A549 (cell line): ENCODE results near the gene ANKRD40. TPM values are rescaled to one million over a fixed set of nuclear protein-coding genes. Genes with fewer than 3 reads are reported as not detected.

ENCODE experiments used
- ATAC-seq, 2 experiments: fragments of 200-7000 bp in 1 of 2; fragments of >200 bp in 1 of 2; cut with Nextera tagmentation in 1 of 2; cut with Tn5 transposase in 1 of 2; 3 replicates each; pipeline versions ENCODE4 v1.8.0 to v1.9.1; 2018 to 2020; ENCODE audit warnings: mild to moderate bottlenecking in 1 of 2, moderate library complexity in 1 of 2
- CTCF ChIA-PET: fragments of 300-600 bp; sonication (Branson Sonifier 250); formaldehyde crosslinking; extraction: SDS; loops from one replicate; lab custom pipeline; 2021; ENCODE audit warnings: antibody characterized with exemption, inconsistent platforms; lab: Yijun Ruan, JAX
- POLR2A ChIA-PET: fragments of 350-600 bp; formaldehyde crosslinking; extraction: SDS; loops from one replicate; lab custom pipeline; 2021; ENCODE audit warnings: antibody characterized with exemption, inconsistent platforms; lab: Yijun Ruan, JAX
- DNase-seq, 2 experiments: peaks; one replicate each; pipeline versions ENCODE4 v3.0.0 to v3.0.0-alpha.2; 2011 to 2016; ENCODE audit warnings: low read depth in 1 of 2, low spot score in 1 of 2
- FAIRE-seq: peaks from 2 replicates; lab custom pipeline; 2011; peaks lifted over from hg19 to GRCh38; lab: Jason Lieb, UNC
- H3K27ac ChIP-seq, 2 experiments: fragments of >200 bp; sonication (Bioruptor Twin); formaldehyde crosslinking; 3 replicates each; pipeline ENCODE4 v1.5.1; 2016 to 2017
- H3K4me1 ChIP-seq: fragments of >200 bp; sonication (Bioruptor Twin); formaldehyde crosslinking; 3 replicates; pipeline ENCODE4 v1.6.1; 2016
- H3K4me2 ChIP-seq: fragments of >200 bp; sonication (Bioruptor Twin); formaldehyde crosslinking; 3 replicates; pipeline ENCODE4 v1.6.1; 2016
- H3K4me3 ChIP-seq: fragments of >200 bp; sonication (Bioruptor Twin); formaldehyde crosslinking; 3 replicates; pipeline ENCODE4 v1.5.1; 2016
- H3K9me3 ChIP-seq: fragments of >200 bp; sonication (Bioruptor Twin); formaldehyde crosslinking; 3 replicates; pipeline ENCODE4 v1.6.1; 2016
- BCL3 ChIP-seq: fragments of >200 bp; sonication (Bioruptor Twin); formaldehyde crosslinking; IDR thresholded peaks from 3 replicates; pipeline ENCODE4 v1.6.1; 2016
- BHLHE40 ChIP-seq: IDR thresholded peaks from 2 replicates; pipeline ENCODE4 v1.6.1; 2012; ENCODE audit warnings: low read depth, low read length, inconsistent platforms
- CBX2 ChIP-seq: fragments of 200-600 bp; sonication (generic); IDR thresholded peaks from 2 replicates; pipeline ENCODE4 v1.6.1; 2016; ENCODE audit warnings: low read depth, mild to moderate bottlenecking, borderline replicate concordance
- CEBPB ChIP-seq, 2 experiments: fragments of >200 bp in 1 of 2; sonication (Bioruptor Twin) in 1 of 2; formaldehyde crosslinking in 1 of 2; IDR thresholded peaks; 2 replicates each; pipeline ENCODE4 v1.6.1; 2012 to 2016
- FOSB ChIP-seq: fragments of 250-450 bp; sonication (Bioruptor Pico); IDR thresholded peaks from 2 replicates; pipeline ENCODE4 v1.5.0; 2020; ENCODE audit warnings: mild to moderate bottlenecking, moderate library complexity
- FOSL2 ChIP-seq, 2 experiments: fragments of 450-650 bp in 1 of 2; fragments of >200 bp in 1 of 2; sonication (Bioruptor Twin) in 1 of 2; formaldehyde crosslinking; IDR thresholded peaks; 2 replicates each; pipeline versions ENCODE4 v1.5.0 to v1.6.1; 2016 to 2020; ENCODE audit warnings: mild to moderate bottlenecking in 1 of 2, moderate library complexity in 1 of 2
- HMGXB4 ChIP-seq: fragments of 250-450 bp; sonication (Bioruptor Pico); IDR thresholded peaks from 2 replicates; pipeline ENCODE4 v1.5.0; 2021; ENCODE audit warnings: mild to moderate bottlenecking, moderate library complexity, borderline replicate concordance
- HOXA7 ChIP-seq: fragments of 250-450 bp; sonication (Bioruptor Pico); IDR thresholded peaks from 2 replicates; pipeline ENCODE4 v1.5.0; 2020; ENCODE audit warnings: mild to moderate bottlenecking, moderate library complexity
- MAFK ChIP-seq: fragments of 450-650 bp; IDR thresholded peaks from 2 replicates; pipeline ENCODE4 v1.6.1; 2014; ENCODE audit not compliant: partially characterized antibody
- NFE2L2 ChIP-seq: fragments of 150-350 bp; conservative IDR thresholded peaks from 2 replicates; pipeline ENCODE4 v1.6.1; 2014; ENCODE audit warnings: low read length
- NR3C1 ChIP-seq: fragments of >200 bp; sonication (Bioruptor Twin); formaldehyde crosslinking; IDR thresholded peaks from 3 replicates; pipeline ENCODE4 v1.6.1; 2017
- POLR2A ChIP-seq: IDR thresholded peaks from 2 replicates; pipeline ENCODE4 v1.6.1; 2012; ENCODE audit warnings: mild to moderate bottlenecking, low read length
- RARB ChIP-seq: fragments of 250-450 bp; sonication (Bioruptor Pico); IDR thresholded peaks from 2 replicates; pipeline ENCODE4 v1.8.0; 2021; ENCODE audit warnings: mild to moderate bottlenecking, moderate library complexity
- RCOR1 ChIP-seq: fragments of 150-350 bp; IDR thresholded peaks from 2 replicates; pipeline ENCODE4 v1.6.1; 2014; ENCODE audit warnings: antibody characterized with exemption, low read length, low read depth
- TP53 ChIP-seq: fragments of 250-450 bp; sonication (Bioruptor Pico); IDR thresholded peaks from 2 replicates; pipeline ENCODE4 v1.5.0; 2021; ENCODE audit warnings: mild to moderate bottlenecking, moderate library complexity
- ZC3H11A ChIP-seq: fragments of 450-650 bp; IDR thresholded peaks from 2 replicates; pipeline ENCODE4 v1.6.1; 2014; ENCODE audit warnings: antibody characterized with exemption, mild to moderate bottlenecking
- ZFP36 ChIP-seq: fragments of 450-650 bp; IDR thresholded peaks from 2 replicates; pipeline ENCODE4 v1.6.1; 2014; ENCODE audit warnings: borderline replicate concordance; ENCODE audit not compliant: partially characterized antibody
- ZNF302 ChIP-seq: fragments of 250-450 bp; sonication (Bioruptor Pico); IDR thresholded peaks from 2 replicates; pipeline ENCODE4 v1.9.0; 2021; ENCODE audit warnings: inconsistent platforms, mild to moderate bottlenecking, moderate library complexity
- ZSCAN20 ChIP-seq: fragments of 250-450 bp; sonication (Bioruptor Pico); IDR thresholded peaks from 2 replicates; pipeline ENCODE4 v1.8.0; 2022; ENCODE audit warnings: mild to moderate bottlenecking, moderate library complexity
- WGBS: methylation state at CpG from one replicate; pipeline ENCODE4 v1.1.6; 2017; ENCODE audit errors: missing lambda C conversion rate; 5-methylcytosine and 5-hydroxymethylcytosine counted together
- polyA plus RNA-seq, 4 experiments: library from polyadenylated mRNA; depleted of rRNA in 3 of 4; stranded (reverse); fragments of >200 nt; fragmentation: RNase III in 1 of 4; extraction: RNeasy Plus Mini Kit Qiagen cat#74134 plus additional on column Dnase treatment in 1 of 4; gene quantifications; 2 replicates in 3 of 4; 3 replicates in 1 of 4; pipeline ENCODE4 v1.2.3, GENCODE V29; 2011 to 2017

Gene ANKRD40
- polyA plus RNA-seq, 2 of the 4 experiments (the other 2 are of a cell fraction), result 50.1 to 84.3 TPM

GRCh38 chr17:50649042-50649908 lies 58.4 kb downstream of the ANKRD40 start:
- H3K4me1 ChIP-seq, result peaks cover 95% of the 10 kb centered on the region
- H3K4me2 ChIP-seq, result peak overlapping the region; percentile 11
- ChIA-PET POLR2A (interaction anchor here (0.6 to 10.0 kb wide), 7 partner anchors 9 to 722 kb away, joined by 3 to 85 read pairs (median 4); partner anchors contain the start of gene LUC7L3), CTCF (interaction anchor here (0.9 to 48.0 kb wide), 9 partner anchors 10 to 192 kb away, joined by 3 to 2097 read pairs (median 13); partner anchors contain the start of genes ANKRD40 and SPATA20)
- no peaks in the 10 kb centered on the region for H3K9me3 ChIP-seq
- no peak for TF ChIP-seq ZNF302 (CRISPR knock-in tag)
- peak; percentile 97 for TF ChIP-seq ZFP36
- no peak for TF ChIP-seq RCOR1
- peak; percentile 10; the same call in 1 of the 2 replicates for TF ChIP-seq HOXA7 (CRISPR knock-in tag)
- TF ChIP-seq ZC3H11A, result no peak
- TF ChIP-seq FOSB (CRISPR knock-in tag), result peak; percentile 22; the same call in 1 of the 2 replicates
- no peak for TF ChIP-seq NFE2L2
- TF ChIP-seq FOSL2 (IDR thresholded peaks at IDR 0.05), result no peak
- 0 out of 2 replicates have a peak, but pooled peaks have one; percentile 2 for TF ChIP-seq FOSL2 (CRISPR knock-in tag; IDR thresholded peaks at IDR 0.05)
- TF ChIP-seq HMGXB4 (CRISPR knock-in tag), result 0 out of 2 replicates have a peak, but pooled peaks have one; percentile 10
- 0 out of 4 replicates have a peak, but pooled peaks of 1 of the 2 experiments have one; percentile 12 for TF ChIP-seq CEBPB (IDR thresholded peaks at IDR 0.05)
- TF ChIP-seq MAFK, result peak; percentile 35
- no peak overlapping the region for H3K4me3 ChIP-seq
- FAIRE-seq, result peak; percentile 98
- peak in 1 of 2 experiments; percentile 90 for DNase-seq
- peak; percentile 48 to 63; a peak in 5 of 6 replicates for ATAC-seq
- 74% methylated on average over 7 of the region's 7 CpGs for WGBS
- peak overlapping the region; percentile 51 to 99 for H3K27ac ChIP-seq

GRCh38 chr17:50647187-50647586 lies 60.5 kb downstream of the ANKRD40 start:
- no peaks in the 10 kb centered on the region for H3K9me3 ChIP-seq
- WGBS, result 96% methylated on average over 2 of the region's 2 CpGs
- H3K4me3 ChIP-seq, result no peak overlapping the region
- peak; percentile 9 to 20; a peak in 3 of 6 replicates for ATAC-seq
- POLR2A ChIA-PET, result interaction anchor here (0.9 to 10.0 kb wide), 4 partner anchors 9 to 49 kb away, joined by 3 to 85 read pairs (median 8); no protein-coding TSS in a partner anchor
- CTCF ChIA-PET, result interaction anchor here (0.8 to 48.0 kb wide), 7 partner anchors 9 to 97 kb away, joined by 3 to 2097 read pairs (median 7); partner anchors contain the start of gene ANKRD40
- FAIRE-seq, result peak; percentile 65
- TF ChIP-seq ZSCAN20 (CRISPR knock-in tag) (no peak), CBX2 (no peak), ZNF302 (CRISPR knock-in tag) (no peak), BCL3 (no peak), ZFP36 (no peak), TP53 (CRISPR knock-in tag) (0 out of 2 replicates have a peak, but pooled peaks have one; percentile 69), CEBPB (IDR thresholded peaks at IDR 0.05) (no peak), POLR2A (no peak), BHLHE40 (no peak), FOSL2 (IDR thresholded peaks at IDR 0.05) (no peak), FOSL2 (CRISPR knock-in tag; IDR thresholded peaks at IDR 0.05) (no peak), NR3C1 (no peak), RARB (CRISPR knock-in tag) (0 out of 2 replicates have a peak, but pooled peaks have one; percentile 18), FOSB (CRISPR knock-in tag) (no peak), HMGXB4 (CRISPR knock-in tag) (no peak)
- TF ChIP-seq, all 56 proteins: peak for 2
- Histone ChIP-seq H3K4me2 (no peak overlapping the region), H3K27ac (peak overlapping the region; percentile 51 to 99; a peak in 5 of 6 replicates), H3K4me1 (peaks cover 93% of the 10 kb centered on the region)
- DNase-seq, result no peak
